Right lobe of liver (tissue), 4 donors: ENCODE data around the gene C1orf105.

Experiments used
- POLR2A ChIP-seq: fragments of 450-650 bp; IDR thresholded peaks from one replicate; pipeline ENCODE4 v1.6.1; 2017; ENCODE audit warnings: antibody characterized with exemption, mild to moderate bottlenecking
- TF ChIP-seq, protein P1 (sequence below), 4 donors: fragments of 200-600 bp in 3 of 4; fragments of 450-650 bp in 1 of 4; IDR thresholded peaks; one replicate each; pipeline versions ENCODE4 v1.5.1 to v1.8.0; 2016 to 2022; ENCODE audit warnings: antibody characterized with exemption in 4 of 4, mild to moderate bottlenecking in 2 of 4
- donor health status: DM: no; HTN: no; CAD: no.
- donor health status: DM: no; HTN: no; CAD: no.
- donor health status: DM: no; HTN: yes; CAD: no.

DNA sequence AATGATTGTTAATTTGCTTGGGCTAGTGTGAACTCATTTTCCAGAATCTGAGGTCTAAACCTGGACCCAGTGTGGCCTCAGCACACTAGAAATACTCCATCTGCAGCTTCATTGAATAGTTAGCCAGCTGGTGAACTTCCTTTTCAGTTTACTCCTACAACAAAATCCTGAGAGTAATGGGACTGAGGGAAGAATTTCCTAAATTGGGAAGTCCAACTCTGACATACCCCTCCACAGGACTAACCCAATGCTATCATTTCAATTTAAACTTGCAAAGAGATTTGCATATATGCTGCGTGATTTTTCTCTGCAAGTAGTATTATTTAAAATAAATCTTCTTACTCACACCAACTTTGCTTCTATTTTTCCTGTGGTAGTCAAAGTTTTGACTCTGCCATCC lies 51.2 kb downstream of the C1orf105 start:
- TF ChIP-seq, protein P1, sequence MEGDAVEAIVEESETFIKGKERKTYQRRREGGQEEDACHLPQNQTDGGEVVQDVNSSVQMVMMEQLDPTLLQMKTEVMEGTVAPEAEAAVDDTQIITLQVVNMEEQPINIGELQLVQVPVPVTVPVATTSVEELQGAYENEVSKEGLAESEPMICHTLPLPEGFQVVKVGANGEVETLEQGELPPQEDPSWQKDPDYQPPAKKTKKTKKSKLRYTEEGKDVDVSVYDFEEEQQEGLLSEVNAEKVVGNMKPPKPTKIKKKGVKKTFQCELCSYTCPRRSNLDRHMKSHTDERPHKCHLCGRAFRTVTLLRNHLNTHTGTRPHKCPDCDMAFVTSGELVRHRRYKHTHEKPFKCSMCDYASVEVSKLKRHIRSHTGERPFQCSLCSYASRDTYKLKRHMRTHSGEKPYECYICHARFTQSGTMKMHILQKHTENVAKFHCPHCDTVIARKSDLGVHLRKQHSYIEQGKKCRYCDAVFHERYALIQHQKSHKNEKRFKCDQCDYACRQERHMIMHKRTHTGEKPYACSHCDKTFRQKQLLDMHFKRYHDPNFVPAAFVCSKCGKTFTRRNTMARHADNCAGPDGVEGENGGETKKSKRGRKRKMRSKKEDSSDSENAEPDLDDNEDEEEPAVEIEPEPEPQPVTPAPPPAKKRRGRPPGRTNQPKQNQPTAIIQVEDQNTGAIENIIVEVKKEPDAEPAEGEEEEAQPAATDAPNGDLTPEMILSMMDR (IDR thresholded peaks at IDR 0.05): no peak
- TF ChIP-seq POLR2A: no peak
